Measurements from ENCODE around the gene ZNF425. TPM values are rescaled to one million over a fixed set of nuclear protein-coding genes. Genes with fewer than 3 reads are reported as not detected.
A peak's percentile ranks its signal among the peaks of the same experiment; 100 is the strongest.

ZNF425 gene
- total and polyA plus RNA-seq, 2 experiments from 2014 or later = 4.3 to 5.0 TPM

- Histone ChIP-seq H3K4me2 (no peak overlapping the region), H3K4me3 (no peak overlapping the region), H2AFZ (no peak overlapping the region), H4K20me1 (replicated peaks; ENCODE audit: insufficient read depth) (no peaks in the 10 kb centered on the region; the same call in none of the 2 replicates), H3F3A (replicated peaks; ENCODE audit: low read depth) (peaks cover 14% of the 10 kb centered on the region; the same call in 1 of the 2 replicates), H3K27me3 (ENCODE audit: insufficient read depth) (no peaks in the 10 kb centered on the region), H3K79me2 (replicated peaks; ENCODE audit: insufficient read depth) (peaks cover 70% of the 10 kb centered on the region), H3K4me1 (ENCODE audit: insufficient read depth) (peaks cover 9% of the 10 kb centered on the region; the same call in 1 of the 2 replicates), H3K27ac (ENCODE audit: low read depth) (0 out of 2 replicates have a peak overlapping the region, but pooled peaks have one; percentile 39), H3K36me3 (ENCODE audit: insufficient read depth) (no peaks in the 10 kb centered on the region; the same call in none of the 2 replicates), H3K9me2 (ENCODE audit: insufficient read depth) (no peaks in the 10 kb centered on the region; the same call in 1 of the 2 replicates)
- no peak overlapping the region for H3K4me3 Mint-ChIP-seq
- H3K9me3 Mint-ChIP-seq = peaks cover 31% of the 10 kb centered on the region
- no peak for ATAC-seq
- no peak overlapping the region for H3K27ac Mint-ChIP-seq
- peaks cover 58% of the 10 kb centered on the region for H3K36me3 Mint-ChIP-seq (ENCODE audit: low read depth)
- H3K27me3 Mint-ChIP-seq (ENCODE audit: insufficient read depth, low read depth, poor library complexity) = peaks cover 13% of the 10 kb centered on the region
- no peak for DNase-seq (ENCODE audit: low spot score)
- peaks cover 8% of the 10 kb centered on the region for H3K4me1 Mint-ChIP-seq
- TF ChIP-seq NANOG (IDR thresholded peaks at IDR 0.05; ENCODE audit: borderline replicate concordance) (no peak), EZH2 (IDR thresholded peaks at IDR 0.05; ENCODE audit: low read depth, unreplicated experiment) (no peak), CREB1 (CRISPR knock-in tag; IDR thresholded peaks at IDR 0.05; ENCODE audit: low read depth) (no peak), CTCF (conservative IDR thresholded peaks at IDR 0.05; ENCODE audit: low read depth in 2 of 2) (no peak), JUNB (IDR thresholded peaks at IDR 0.05; ENCODE audit: unreplicated experiment) (no peak), ZNF114 (CRISPR knock-in tag; IDR thresholded peaks at IDR 0.05) (no peak), STAT1 (IDR thresholded peaks at IDR 0.05; ENCODE audit: unreplicated experiment) (no peak), ETS1 (IDR thresholded peaks at IDR 0.05) (no peak), POLR2AphosphoS5 (IDR thresholded peaks at IDR 0.05; ENCODE audit: low read depth) (no peak), REST (IDR thresholded peaks at IDR 0.05; ENCODE audit: unreplicated experiment) (no peak), ZNF462 (CRISPR knock-in tag; IDR thresholded peaks at IDR 0.05) (no peak), ZNF331 (CRISPR knock-in tag; IDR thresholded peaks at IDR 0.05; ENCODE audit: low read depth) (no peak), EZH2phosphoT487 (IDR thresholded peaks at IDR 0.05; ENCODE audit: unreplicated experiment) (no peak)
These were observed 38.7 kb downstream of the ZNF425 start for GRCh38 chr7:149087376-149087775.

Data from GM23338 (cell line).